Transverse colon (tissue), 4 donors: ENCODE measurements around the gene MYH13. TPM values are rescaled to one million over a fixed set of nuclear protein-coding genes. Genes with fewer than 3 reads are reported as not detected.

ENCODE experiments used
- DNase-seq: peaks from one replicate; pipeline ENCODE4 v3.0.0-alpha.2; 2019
- H3K27ac ChIP-seq, 4 donors: fragments of 200-600 bp; sonication (generic); 2 replicates each; pipeline ENCODE4 v1.5.1; 2016 to 2018; ENCODE audit warnings: inconsistent platforms in 4 of 4
- H3K27me3 ChIP-seq: fragments of 200-600 bp; sonication (generic); 2 replicates; pipeline ENCODE4 v1.5.1; 2017; ENCODE audit warnings: inconsistent platforms
- H3K36me3 ChIP-seq, 4 donors: fragments of 200-600 bp; sonication (generic); 2 replicates each; pipeline ENCODE4 v1.5.1; 2017 to 2019; ENCODE audit warnings: inconsistent platforms in 4 of 4
- H3K4me1 ChIP-seq, 4 donors: fragments of 200-600 bp; sonication (generic); 2 replicates each; pipeline ENCODE4 v1.5.1; 2017 to 2020; ENCODE audit warnings: inconsistent platforms in 4 of 4
- H3K4me3 ChIP-seq, 4 donors: fragments of 200-600 bp; sonication (generic); 1 replicate in 1 of 4; 2 replicates in 3 of 4; pipeline versions ENCODE4 v1.5.1 to v1.6.1; 2017 to 2019; ENCODE audit warnings: inconsistent platforms in 4 of 4
- H3K9me3 ChIP-seq, 2 donors: fragments of 200-600 bp; sonication (generic); 2 replicates each; pipeline ENCODE4 v1.5.1; 2017 to 2019; ENCODE audit warnings: inconsistent platforms in 2 of 2
- CTCF ChIP-seq, 5 experiments: fragments of 200-600 bp in 3 of 5; fragments of 450-650 bp in 2 of 5; sonication (generic) in 3 of 5; IDR thresholded peaks; 1 replicate in 2 of 5; 2 replicates in 3 of 5; pipeline ENCODE4 v1.5.1; 2016 to 2017; ENCODE audit warnings: antibody characterized with exemption in 5 of 5, inconsistent platforms in 3 of 5, mild to moderate bottlenecking in 2 of 5, moderate library complexity in 1 of 5
- EP300 ChIP-seq: sonication (generic); formaldehyde crosslinking; IDR thresholded peaks from one replicate; pipeline ENCODE4 v1.6.1; 2017; ENCODE audit warnings: antibody characterized with exemption, low read depth
- POLR2A ChIP-seq: fragments of 450-650 bp; IDR thresholded peaks from one replicate; pipeline ENCODE4 v1.6.1; 2016; ENCODE audit warnings: antibody characterized with exemption, mild to moderate bottlenecking, moderate library complexity
- POLR2AphosphoS5 ChIP-seq, 3 donors: sonication (generic); formaldehyde crosslinking; IDR thresholded peaks; one replicate each; pipeline ENCODE4 v1.6.1; 2016; ENCODE audit warnings: antibody characterized with exemption in 3 of 3
- WGBS, 2 donors: methylation state at CpG; one replicate each; pipeline ENCODE4 v1.1.5; 2018; ENCODE audit warnings: low coverage in 1 of 2; 5-methylcytosine and 5-hydroxymethylcytosine counted together
- in situ Hi-C, 4 donors: fragments of 200-750 bp; cut with MboI; loops; one replicate each; pipeline versions ENCODE4 v1.15.0 to v1.15.1; 2017; ENCODE audit warnings: low sequenced_read_pairs in 3 of 4, low pct_ligation_motif_present in 1 of 4, low pct_unique_long_range_greater_than_20kb in 1 of 4
- intact Hi-C: fragments of 100-400 bp; cut with DNase I; formaldehyde crosslinking; loops from one replicate; pipeline ENCODE4 v1.15.1; 2023; ENCODE audit warnings: low total_unique reads
- total RNA-seq, 4 donors: library from RNA; depleted of rRNA; stranded (reverse); fragments of >200 nt; gene quantifications; one replicate each; pipeline ENCODE4 v1.1.0, GENCODE V29; 2016

The MYH13 gene
- total RNA-seq, 4 donors from 2014 or later: 0.14 to 2.6 (median 0.16) TPM; not detected in 1

DNA sequence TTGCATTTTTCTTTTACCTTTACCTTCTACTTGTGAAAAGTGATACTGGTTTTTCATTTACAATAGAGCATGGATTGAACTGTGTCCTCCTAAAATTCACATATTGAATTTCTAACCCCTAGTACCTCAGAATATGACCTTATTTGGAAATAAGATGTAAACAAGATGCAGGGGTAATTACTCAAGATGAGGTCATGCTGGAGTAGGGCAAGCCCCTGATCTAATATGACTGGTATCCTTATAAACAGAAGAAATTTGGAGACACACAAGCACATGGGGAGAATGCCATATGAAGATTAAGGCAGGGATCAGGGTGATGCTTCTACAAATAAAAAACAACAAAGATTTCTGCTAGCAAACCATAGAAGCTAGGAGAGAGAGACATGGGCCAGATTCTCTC is 12.2 kb downstream of the MYH13 start:
- TF ChIP-seq CTCF (IDR thresholded peaks at IDR 0.05) (no peak), POLR2A (no peak), POLR2AphosphoS5 (IDR thresholded peaks at IDR 0.05) (no peak), EP300 (no peak)
- in situ Hi-C loops: no loop called here
- intact Hi-C loops: no loop called here
- H3K27me3 ChIP-seq: no peaks in the 10 kb centered on the region
- H3K36me3 ChIP-seq: no peaks in the 10 kb centered on the region
- H3K4me3 ChIP-seq: no peak overlapping the region
- H3K9me3 ChIP-seq: no peaks in the 10 kb centered on the region
- no peak for DNase-seq
- no peak overlapping the region for H3K27ac ChIP-seq
- no peaks in the 10 kb centered on the region for H3K4me1 ChIP-seq

DNA sequence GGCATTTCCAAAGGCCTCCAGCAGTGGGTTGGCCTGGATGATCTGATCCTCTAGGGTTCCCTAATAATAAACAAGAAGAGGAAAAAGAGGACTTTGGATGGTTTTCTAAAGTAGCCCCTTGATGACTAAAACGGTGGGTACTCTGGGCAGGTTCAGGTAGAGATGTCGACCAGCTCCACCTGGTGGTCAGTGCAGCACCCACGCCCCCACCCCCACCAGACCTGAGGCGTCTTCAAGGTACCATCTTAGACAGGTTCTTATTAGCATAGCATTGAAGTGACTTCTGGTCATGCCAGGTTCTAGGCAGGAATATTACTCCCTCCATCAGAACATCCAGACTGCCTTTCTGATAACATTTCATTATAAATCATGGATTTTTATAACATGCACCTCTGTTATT is 15.0 kb downstream of the MYH13 start:
- in situ Hi-C loops: no loop called here
- intact Hi-C loops: loop anchor here (5.0 kb wide), 1 partner anchor 1205 kb away; no protein-coding TSS in a partner anchor
- TF ChIP-seq EP300 (no peak), POLR2AphosphoS5 (IDR thresholded peaks at IDR 0.05) (no peak), CTCF (IDR thresholded peaks at IDR 0.05) (peak in 3 of 5 experiments; percentile 19 to 40 (median 35))
- H3K27ac ChIP-seq: no peak overlapping the region
- H3K36me3 ChIP-seq: no peaks in the 10 kb centered on the region
- H3K27me3 ChIP-seq: no peaks in the 10 kb centered on the region
- WGBS, 2 donors: 25% methylated on average over 4 of the region's 4 CpGs; no CpG with 5 or more reads in 1 of the 2 donors
- DNase-seq: no peak
- H3K9me3 ChIP-seq: no peaks in the 10 kb centered on the region
- H3K4me1 ChIP-seq: no peaks in the 10 kb centered on the region
- no peak overlapping the region for H3K4me3 ChIP-seq

DNA sequence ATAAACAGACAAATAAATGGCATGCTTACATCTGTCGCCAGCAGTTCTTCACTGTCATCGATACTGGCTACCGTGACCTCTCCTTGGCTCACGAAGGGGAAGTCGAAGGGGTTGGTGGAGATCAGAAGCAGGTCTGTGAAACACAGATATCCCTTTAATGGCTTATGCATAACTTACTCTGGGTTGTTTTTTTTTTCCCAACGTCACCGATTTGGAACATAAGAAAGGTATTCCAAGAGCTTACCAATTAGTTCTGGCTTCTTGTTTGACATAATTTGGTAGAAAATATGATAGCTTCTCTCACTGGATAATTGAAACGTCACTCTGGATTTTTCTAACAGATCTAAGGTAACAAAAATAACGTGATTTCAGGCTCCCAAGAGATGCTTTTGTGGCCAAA is 18.2 kb downstream of the MYH13 start:
- Histone ChIP-seq H3K36me3 (no peaks in the 10 kb centered on the region), H3K9me3 (no peaks in the 10 kb centered on the region), H3K4me1 (no peaks in the 10 kb centered on the region), H3K27me3 (no peaks in the 10 kb centered on the region), H3K27ac (no peak overlapping the region), H3K4me3 (no peak overlapping the region)
- DNase-seq: no peak
- in situ Hi-C loops: no loop called here
- TF ChIP-seq EP300: no peak
- TF ChIP-seq CTCF (IDR thresholded peaks at IDR 0.05): no peak
- no peak for TF ChIP-seq POLR2AphosphoS5 (IDR thresholded peaks at IDR 0.05)
- TF ChIP-seq POLR2A: no peak
- 76 to 79% methylated on average over 9 of the region's 9 CpGs for WGBS, 2 donors
- intact Hi-C loops: loop anchor here (5.0 kb wide), 1 partner anchor 1208 kb away; no protein-coding TSS in a partner anchor

DNA sequence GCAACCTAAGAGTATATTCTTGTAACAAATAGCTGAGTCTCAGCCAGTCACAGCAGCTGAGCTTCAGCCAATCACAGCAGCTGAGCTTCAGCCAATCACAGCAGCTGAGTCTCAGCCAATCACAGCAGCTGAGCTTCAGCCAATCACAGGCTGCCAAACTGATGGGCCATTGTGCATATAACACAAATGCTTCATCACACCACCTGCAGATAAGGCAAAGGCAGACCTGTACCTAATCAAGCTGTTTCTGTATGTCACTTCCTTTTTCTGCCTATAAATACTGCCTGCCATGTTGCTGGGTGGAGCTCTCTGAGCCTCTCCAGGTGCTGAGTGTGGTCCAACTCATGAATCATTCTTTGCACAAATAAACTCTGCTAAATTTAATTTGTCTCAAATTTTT is 19.9 kb downstream of the MYH13 start:
- intact Hi-C loops: no loop called here
- in situ Hi-C loops: no loop called here
- H3K4me3 ChIP-seq: no peak overlapping the region
- H3K4me1 ChIP-seq: no peaks in the 10 kb centered on the region
- H3K27me3 ChIP-seq: no peaks in the 10 kb centered on the region
- no peaks in the 10 kb centered on the region for H3K36me3 ChIP-seq
- TF ChIP-seq POLR2A (no peak), CTCF (IDR thresholded peaks at IDR 0.05) (no peak), EP300 (no peak), POLR2AphosphoS5 (IDR thresholded peaks at IDR 0.05) (no peak)
- no peaks in the 10 kb centered on the region for H3K9me3 ChIP-seq
- DNase-seq: no peak
- no peak overlapping the region for H3K27ac ChIP-seq
